Breast epithelium (tissue), 4 donors: ENCODE results near the gene TAL1. TPM values are rescaled to one million over a fixed set of nuclear protein-coding genes. Genes with fewer than 3 reads are reported as not detected.

Experiments
- DNase-seq, 2 donors: peaks; one replicate each; pipeline ENCODE4 v3.0.0-alpha.2; 2019; ENCODE audit warnings: low spot score in 2 of 2
- H3K27ac ChIP-seq, 2 donors: fragments of 200-600 bp; sonication (generic) in 1 of 2; one replicate each; pipeline ENCODE4 v1.5.1; 2016 to 2019; ENCODE audit warnings: mild to moderate bottlenecking in 1 of 2
- H3K27me3 ChIP-seq, 2 donors: fragments of 200-600 bp; sonication (generic) in 1 of 2; one replicate each; pipeline versions ENCODE4 v1.5.1 to v1.6.0; 2017 to 2019; ENCODE audit warnings: control low read depth in 1 of 2, mild to moderate bottlenecking in 1 of 2
- H3K36me3 ChIP-seq: fragments of 200-600 bp; one replicate; pipeline ENCODE4 v1.5.1; 2019
- H3K4me1 ChIP-seq, 2 donors: fragments of 200-600 bp; sonication (generic); one replicate each; pipeline ENCODE4 v1.5.1; 2016 to 2019; ENCODE audit warnings: control low read depth in 1 of 2
- H3K4me3 ChIP-seq, 3 donors: fragments of 200-600 bp; sonication (generic); 1 replicate in 2 of 3; 2 replicates in 1 of 3; pipeline ENCODE4 v1.5.1; 2016 to 2019; ENCODE audit warnings: mild to moderate bottlenecking in 3 of 3, moderate library complexity in 2 of 3
- H3K9me3 ChIP-seq, 2 donors: fragments of 200-600 bp; sonication (generic) in 1 of 2; one replicate each; pipeline ENCODE4 v1.5.1; 2016 to 2019; ENCODE audit warnings: control low read depth in 1 of 2
- POLR2A ChIP-seq: fragments of 450-650 bp; IDR thresholded peaks from one replicate; pipeline ENCODE4 v1.6.1; 2016; ENCODE audit warnings: antibody characterized with exemption, mild to moderate bottlenecking, moderate library complexity
- POLR2AphosphoS5 ChIP-seq, 3 donors: sonication (generic); formaldehyde crosslinking; IDR thresholded peaks; one replicate each; pipeline ENCODE4 v1.6.1; 2017; ENCODE audit warnings: antibody characterized with exemption in 3 of 3
- intact Hi-C: fragments of 100-400 bp; cut with DNase I; formaldehyde crosslinking; loops from one replicate; pipeline ENCODE4 v1.15.1; 2023; ENCODE audit warnings: low total_unique reads
- total RNA-seq, 3 donors: library from RNA; depleted of rRNA; stranded (reverse); fragments of >200 nt; gene quantifications; one replicate each; pipeline ENCODE4 v1.1.0, GENCODE V29; 2016
- TF ChIP-seq, protein P1 (sequence below), 3 donors: fragments of 450-650 bp; IDR thresholded peaks; one replicate each; pipeline ENCODE4 v1.5.1; 2016 to 2017; ENCODE audit warnings: antibody characterized with exemption in 3 of 3, mild to moderate bottlenecking in 3 of 3, moderate library complexity in 3 of 3

Gene TAL1
- total RNA-seq, 3 donors from 2014 or later = 2.3 to 6.2 (median 5.1) TPM

DNA sequence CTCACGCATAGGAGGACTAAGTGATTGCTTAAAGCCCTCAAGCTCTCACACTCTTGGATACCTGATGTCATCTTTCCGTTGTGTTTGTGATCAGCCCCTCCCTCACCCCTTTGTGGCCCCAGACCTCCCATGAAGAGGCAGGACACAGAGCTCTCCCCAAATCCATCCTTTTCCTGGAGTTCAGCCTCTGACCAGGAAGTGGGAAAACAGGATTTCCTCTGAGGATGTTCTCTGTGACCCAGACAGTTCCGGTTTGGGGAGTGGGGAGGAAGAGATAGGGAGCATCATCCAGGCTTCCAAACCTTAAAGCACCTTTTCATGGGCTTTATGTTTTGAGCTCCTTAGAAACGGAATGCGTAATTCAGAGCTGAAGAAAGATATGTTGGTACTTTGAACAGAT is 11.9 kb upstream of the TAL1 start:
- Histone ChIP-seq H3K9me3 (no peaks in the 10 kb centered on the region), H3K27ac (no peak overlapping the region), H3K4me1 (no peaks in the 10 kb centered on the region), H3K36me3 (no peaks in the 10 kb centered on the region), H3K4me3 (no peak overlapping the region), H3K27me3 (peaks cover 0 to 20% of the 10 kb centered on the region in 2 donors)
- no peak for TF ChIP-seq POLR2A
- intact Hi-C loops = loop anchor here (10.0 kb wide), 1 partner anchor 49 kb away; the partner anchor contains the start of gene PDZK1IP1
- DNase-seq = no peak

- Histone ChIP-seq H3K27ac (peak overlapping the region in 1 of 2 donors; percentile 66), H3K4me1 (no peaks in the 10 kb centered on the region), H3K36me3 (no peaks in the 10 kb centered on the region), H3K27me3 (peaks cover 0 to 20% of the 10 kb centered on the region in 2 donors), H3K4me3 (no peak overlapping the region), H3K9me3 (no peaks in the 10 kb centered on the region)
- no peak for DNase-seq
- intact Hi-C loops = loop anchor here (10.0 kb wide), 1 partner anchor 47 kb away; the partner anchor contains the start of gene PDZK1IP1
- TF ChIP-seq POLR2AphosphoS5 (IDR thresholded peaks at IDR 0.05) (no peak), POLR2A (no peak)
- TF ChIP-seq, protein P1, sequence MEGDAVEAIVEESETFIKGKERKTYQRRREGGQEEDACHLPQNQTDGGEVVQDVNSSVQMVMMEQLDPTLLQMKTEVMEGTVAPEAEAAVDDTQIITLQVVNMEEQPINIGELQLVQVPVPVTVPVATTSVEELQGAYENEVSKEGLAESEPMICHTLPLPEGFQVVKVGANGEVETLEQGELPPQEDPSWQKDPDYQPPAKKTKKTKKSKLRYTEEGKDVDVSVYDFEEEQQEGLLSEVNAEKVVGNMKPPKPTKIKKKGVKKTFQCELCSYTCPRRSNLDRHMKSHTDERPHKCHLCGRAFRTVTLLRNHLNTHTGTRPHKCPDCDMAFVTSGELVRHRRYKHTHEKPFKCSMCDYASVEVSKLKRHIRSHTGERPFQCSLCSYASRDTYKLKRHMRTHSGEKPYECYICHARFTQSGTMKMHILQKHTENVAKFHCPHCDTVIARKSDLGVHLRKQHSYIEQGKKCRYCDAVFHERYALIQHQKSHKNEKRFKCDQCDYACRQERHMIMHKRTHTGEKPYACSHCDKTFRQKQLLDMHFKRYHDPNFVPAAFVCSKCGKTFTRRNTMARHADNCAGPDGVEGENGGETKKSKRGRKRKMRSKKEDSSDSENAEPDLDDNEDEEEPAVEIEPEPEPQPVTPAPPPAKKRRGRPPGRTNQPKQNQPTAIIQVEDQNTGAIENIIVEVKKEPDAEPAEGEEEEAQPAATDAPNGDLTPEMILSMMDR (IDR thresholded peaks at IDR 0.05) = no peak
Observed at GRCh38 chr1:47241114-47242113, 9.4 kb upstream of the TAL1 start.

GRCh38 chr1:47238935-47239592 is 7.0 kb upstream of the TAL1 start:
- intact Hi-C loops = no loop called here
- Histone ChIP-seq H3K27me3 (peaks cover 0 to 20% of the 10 kb centered on the region in 2 donors), H3K4me3 (no peak overlapping the region), H3K36me3 (no peaks in the 10 kb centered on the region), H3K4me1 (no peaks in the 10 kb centered on the region), H3K9me3 (no peaks in the 10 kb centered on the region), H3K27ac (no peak overlapping the region)
- TF ChIP-seq, protein P1 (IDR thresholded peaks at IDR 0.05) = no peak
- TF ChIP-seq POLR2A (no peak), POLR2AphosphoS5 (IDR thresholded peaks at IDR 0.05) (no peak)
- no peak for DNase-seq

DNA sequence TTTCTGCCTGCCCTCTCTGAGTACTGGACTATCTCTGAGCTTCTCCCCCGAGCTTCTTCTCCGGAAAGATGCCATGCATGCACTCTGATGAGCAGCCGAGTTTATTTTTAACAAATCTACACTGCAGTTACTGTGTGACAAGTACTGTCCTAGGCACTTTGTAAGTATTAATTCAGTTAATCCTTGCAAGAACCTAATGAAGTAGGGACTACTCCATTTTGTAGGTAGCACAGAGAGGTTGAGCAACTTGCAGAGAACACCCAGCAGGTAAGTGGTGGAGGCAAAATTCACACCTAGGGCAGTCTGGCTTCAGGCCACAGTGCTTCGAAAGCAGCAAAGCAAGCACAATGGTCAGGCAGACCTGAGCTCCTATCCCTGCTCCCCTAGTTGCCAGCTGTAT is 3.8 kb upstream of the TAL1 start:
- Histone ChIP-seq H3K27me3 (peaks cover 6 to 28% of the 10 kb centered on the region in 2 donors), H3K4me1 (peaks cover 0 to 7% of the 10 kb centered on the region in 2 donors), H3K36me3 (no peaks in the 10 kb centered on the region), H3K9me3 (no peaks in the 10 kb centered on the region), H3K27ac (peak overlapping the region in 1 of 2 donors; percentile 19), H3K4me3 (no peak overlapping the region)
- TF ChIP-seq POLR2AphosphoS5 (IDR thresholded peaks at IDR 0.05) (no peak), POLR2A (no peak)
- TF ChIP-seq, protein P1 (IDR thresholded peaks at IDR 0.05) = no peak
- intact Hi-C loops = no loop called here
- no peak for DNase-seq

DNA sequence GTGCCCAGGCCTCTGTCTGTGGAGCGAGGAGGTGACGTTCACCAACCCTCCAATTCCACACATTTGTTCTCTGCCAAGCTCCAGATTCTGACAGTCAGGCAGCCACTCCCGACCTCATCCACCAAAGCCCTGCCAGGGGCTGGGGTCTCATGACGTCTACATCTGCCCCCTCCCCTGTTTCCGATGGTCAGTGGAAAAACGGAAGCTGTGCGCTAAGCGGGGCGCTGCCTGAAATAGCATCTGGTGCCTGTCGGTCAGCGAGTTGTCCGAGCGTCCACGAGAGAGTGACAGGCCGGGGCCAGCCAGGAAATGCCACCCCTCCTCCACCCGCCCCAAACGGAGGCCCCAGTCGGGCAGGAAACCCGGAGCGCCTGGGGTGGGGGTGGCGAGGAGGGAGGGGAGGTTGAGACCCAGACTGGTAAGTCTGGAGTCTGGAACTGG is 3.2 kb upstream of the TAL1 start:
- DNase-seq = no peak
- H3K9me3 ChIP-seq = no peaks in the 10 kb centered on the region
- intact Hi-C loops = no loop called here
- H3K27me3 ChIP-seq = peaks cover 6 to 33% of the 10 kb centered on the region in 2 donors
- H3K4me3 ChIP-seq = peak overlapping the region in 1 of 3 donors; percentile 5
- TF ChIP-seq POLR2A (no peak), POLR2AphosphoS5 (IDR thresholded peaks at IDR 0.05) (no peak)
- TF ChIP-seq, protein P1 (IDR thresholded peaks at IDR 0.05) = no peak
- peak overlapping the region in 1 of 2 donors; percentile 19 for H3K27ac ChIP-seq
- H3K36me3 ChIP-seq = no peaks in the 10 kb centered on the region
- peaks cover 0 to 7% of the 10 kb centered on the region in 2 donors for H3K4me1 ChIP-seq
